AG04449 (cell line): ENCODE data around the gene AFDN.

Experiments used
- CTCF ChIA-PET: fragments of 350-600 bp; formaldehyde crosslinking; extraction: SDS; loops from one replicate; lab custom pipeline; 2021; ENCODE audit warnings: antibody characterized with exemption; lab: Yijun Ruan, JAX
- POLR2A ChIA-PET: fragments of 400-600, 350-600 bp; formaldehyde crosslinking; extraction: SDS; loops from one replicate; lab custom pipeline; 2020; ENCODE audit warnings: antibody characterized with exemption, inconsistent platforms; lab: Yijun Ruan, JAX
- DNase-seq: peaks from one replicate; pipeline ENCODE4 v3.0.0-alpha.2; 2010; ENCODE audit warnings: low read depth, low spot score
- H3K4me3 ChIP-seq: 2 replicates; pipeline ENCODE4 v1.5.1; 2011; ENCODE audit warnings: low read depth, mild to moderate bottlenecking, control low read depth, low read length
- TF ChIP-seq, protein P1 (sequence below): IDR thresholded peaks from one replicate; pipeline ENCODE4 v1.5.1; 2011; ENCODE audit warnings: mild to moderate bottlenecking, moderate library complexity, low read length, control low read depth, inconsistent platforms; ENCODE audit not compliant: insufficient read depth; ENCODE audit errors: missing control alignments

Gene AFDN

DNA sequence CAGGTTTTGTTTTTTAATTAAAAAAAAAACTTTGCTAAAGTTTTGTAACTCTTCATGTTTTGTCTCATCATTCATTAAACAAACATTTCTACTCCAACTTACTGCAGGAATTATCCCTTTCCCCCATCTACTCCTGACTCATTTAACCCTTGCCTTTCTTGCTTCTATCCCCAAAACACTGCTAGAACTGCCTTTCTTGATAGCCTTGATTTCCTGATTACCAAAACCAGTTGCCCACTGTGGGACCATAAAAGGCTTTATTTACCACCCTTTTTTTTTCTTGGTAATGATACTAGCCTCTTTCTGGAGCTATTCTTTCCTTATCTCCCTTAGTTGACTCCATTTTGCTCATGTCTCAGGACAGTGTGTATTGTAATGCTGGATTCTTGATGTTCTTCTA lies 15.3 kb downstream of the AFDN start:
- DNase-seq: no peak
- H3K4me3 ChIP-seq: no peak overlapping the region
- CTCF ChIA-PET: no interaction called here
- TF ChIP-seq, protein P1, sequence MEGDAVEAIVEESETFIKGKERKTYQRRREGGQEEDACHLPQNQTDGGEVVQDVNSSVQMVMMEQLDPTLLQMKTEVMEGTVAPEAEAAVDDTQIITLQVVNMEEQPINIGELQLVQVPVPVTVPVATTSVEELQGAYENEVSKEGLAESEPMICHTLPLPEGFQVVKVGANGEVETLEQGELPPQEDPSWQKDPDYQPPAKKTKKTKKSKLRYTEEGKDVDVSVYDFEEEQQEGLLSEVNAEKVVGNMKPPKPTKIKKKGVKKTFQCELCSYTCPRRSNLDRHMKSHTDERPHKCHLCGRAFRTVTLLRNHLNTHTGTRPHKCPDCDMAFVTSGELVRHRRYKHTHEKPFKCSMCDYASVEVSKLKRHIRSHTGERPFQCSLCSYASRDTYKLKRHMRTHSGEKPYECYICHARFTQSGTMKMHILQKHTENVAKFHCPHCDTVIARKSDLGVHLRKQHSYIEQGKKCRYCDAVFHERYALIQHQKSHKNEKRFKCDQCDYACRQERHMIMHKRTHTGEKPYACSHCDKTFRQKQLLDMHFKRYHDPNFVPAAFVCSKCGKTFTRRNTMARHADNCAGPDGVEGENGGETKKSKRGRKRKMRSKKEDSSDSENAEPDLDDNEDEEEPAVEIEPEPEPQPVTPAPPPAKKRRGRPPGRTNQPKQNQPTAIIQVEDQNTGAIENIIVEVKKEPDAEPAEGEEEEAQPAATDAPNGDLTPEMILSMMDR: no peak
- POLR2A ChIA-PET: no interaction called here

DNA sequence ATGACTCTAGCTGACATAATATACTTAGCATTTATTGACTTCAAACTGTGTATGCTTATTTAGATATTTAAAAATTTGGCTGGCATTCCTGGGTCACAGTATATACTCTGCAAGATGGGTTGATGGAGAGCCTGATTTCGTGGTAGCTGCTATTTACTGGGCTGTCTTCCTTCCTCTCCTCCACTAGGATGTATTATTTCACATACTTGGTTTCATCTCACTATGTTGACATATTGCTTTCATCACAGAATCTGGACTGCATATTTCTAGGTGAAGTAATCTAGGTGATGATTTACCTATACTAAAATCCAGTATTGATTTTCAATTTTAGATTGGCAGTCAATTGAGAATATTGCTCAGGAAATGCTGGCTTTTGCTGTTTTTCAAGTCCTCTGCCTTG lies 15.7 kb downstream of the AFDN start:
- TF ChIP-seq, protein P1: no peak
- DNase-seq: no peak
- CTCF ChIA-PET: no interaction called here
- POLR2A ChIA-PET: no interaction called here
- no peak overlapping the region for H3K4me3 ChIP-seq

DNA sequence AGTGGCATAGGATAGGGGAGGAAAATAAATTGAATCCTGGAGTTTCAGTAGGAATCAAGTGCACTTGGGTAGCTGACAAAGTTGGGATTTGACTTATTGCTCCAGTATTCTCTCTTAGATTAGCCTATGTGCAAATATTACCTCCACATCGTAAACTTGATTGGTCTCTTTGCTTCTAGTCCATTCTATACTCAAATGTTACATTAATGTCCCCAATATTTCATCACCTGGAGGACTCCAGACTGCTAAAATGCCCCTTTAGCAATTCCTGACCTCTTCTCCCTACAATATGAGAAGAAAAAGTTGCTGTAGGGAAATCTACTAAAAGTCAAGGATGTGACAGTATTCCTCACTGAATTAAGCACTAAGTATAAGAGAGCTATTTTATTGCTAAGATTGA lies 16.3 kb downstream of the AFDN start:
- H3K4me3 ChIP-seq: no peak overlapping the region
- POLR2A ChIA-PET: no interaction called here
- CTCF ChIA-PET: interaction anchor here (1.7 kb wide), 1 partner anchor 13 kb away, joined by 4 read pairs; no protein-coding TSS in a partner anchor
- TF ChIP-seq, protein P1: no peak
- no peak for DNase-seq

DNA sequence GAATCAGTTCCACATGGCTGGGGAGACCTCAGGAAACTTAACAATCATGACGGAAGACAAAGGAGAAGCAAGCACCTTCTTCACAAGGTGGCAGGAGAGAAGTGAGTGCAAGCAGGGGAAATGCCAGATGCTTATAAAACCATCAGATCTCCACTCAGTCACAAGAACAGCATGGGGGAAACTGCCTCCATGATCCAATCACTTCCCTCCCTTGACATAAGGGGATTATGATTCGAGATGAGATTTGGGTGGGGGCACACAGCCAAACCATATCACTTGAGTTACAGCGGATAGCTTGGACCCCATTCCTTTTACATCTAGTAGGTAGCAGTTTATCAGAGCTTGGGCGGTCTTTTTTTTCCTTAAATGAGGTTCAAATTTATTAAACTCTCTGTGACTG lies 19.1 kb downstream of the AFDN start:
- POLR2A ChIA-PET: no interaction called here
- H3K4me3 ChIP-seq: no peak overlapping the region
- no peak for DNase-seq
- TF ChIP-seq, protein P1: no peak
- CTCF ChIA-PET: no interaction called here

DNA sequence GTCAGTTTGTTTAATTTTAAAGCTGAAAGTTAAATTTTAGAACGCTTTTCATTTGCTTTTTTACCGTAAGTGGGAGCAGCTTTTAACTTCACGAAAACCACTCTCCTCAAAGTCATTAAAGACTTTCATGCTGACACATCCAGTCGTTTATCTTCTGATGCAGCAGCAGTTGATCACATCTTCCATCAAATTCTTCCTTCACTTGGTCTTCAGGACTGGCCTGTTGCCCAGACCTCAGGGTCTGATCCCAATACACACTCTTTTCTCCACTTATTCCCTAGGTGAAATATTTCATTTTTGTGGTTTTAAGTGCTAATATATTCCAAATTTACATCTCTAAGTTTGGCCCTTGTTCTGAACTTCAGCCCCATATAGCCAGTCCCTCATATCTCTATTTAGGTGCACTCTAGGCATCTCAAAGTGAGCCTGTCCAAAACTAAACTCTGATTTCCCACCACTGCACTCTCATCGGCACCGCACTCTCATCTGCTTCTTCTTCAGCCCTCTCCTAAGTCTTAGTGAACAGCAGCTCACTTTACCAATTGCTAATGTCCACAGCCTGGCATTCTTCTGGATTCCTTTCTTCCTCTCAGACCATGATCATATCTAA lies 20.4 kb downstream of the AFDN start:
- TF ChIP-seq, protein P1: no peak
- H3K4me3 ChIP-seq: no peak overlapping the region
- ChIA-PET POLR2A (no interaction called here), CTCF (no interaction called here)
- DNase-seq: no peak

DNA sequence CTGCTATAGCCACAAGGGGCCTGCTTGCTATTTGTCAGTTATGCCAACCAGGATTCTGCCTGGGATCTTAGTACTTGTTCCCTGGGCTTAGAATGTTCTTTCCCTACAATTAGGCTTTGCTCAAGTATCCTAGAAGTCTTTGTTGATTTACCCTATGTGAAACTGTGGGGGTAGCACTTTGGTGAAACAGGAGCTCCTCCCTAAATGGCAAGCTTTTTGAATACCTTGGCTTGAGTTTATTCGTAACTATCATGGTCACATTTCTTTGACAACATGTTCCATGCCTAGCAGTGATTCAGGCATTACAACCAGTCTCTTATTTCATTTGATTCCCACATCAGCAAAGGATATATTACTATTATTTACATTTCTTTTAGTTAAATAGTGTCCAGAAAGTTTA lies 21.2 kb downstream of the AFDN start:
- CTCF ChIA-PET: no interaction called here
- H3K4me3 ChIP-seq: no peak overlapping the region
- DNase-seq: no peak
- TF ChIP-seq, protein P1: no peak
- POLR2A ChIA-PET: no interaction called here
